GM18867 (cell line): ENCODE data around the gene PALM.

Source experiments
- ATAC-seq: cut with Tn5 transposase; IDR thresholded peaks from one replicate; pipeline ENCODE4 v1.9.1; 2021; ENCODE audit warnings: mild to moderate bottlenecking, moderate library complexity; ENCODE audit not compliant: unreplicated experiment

PALM gene

DNA sequence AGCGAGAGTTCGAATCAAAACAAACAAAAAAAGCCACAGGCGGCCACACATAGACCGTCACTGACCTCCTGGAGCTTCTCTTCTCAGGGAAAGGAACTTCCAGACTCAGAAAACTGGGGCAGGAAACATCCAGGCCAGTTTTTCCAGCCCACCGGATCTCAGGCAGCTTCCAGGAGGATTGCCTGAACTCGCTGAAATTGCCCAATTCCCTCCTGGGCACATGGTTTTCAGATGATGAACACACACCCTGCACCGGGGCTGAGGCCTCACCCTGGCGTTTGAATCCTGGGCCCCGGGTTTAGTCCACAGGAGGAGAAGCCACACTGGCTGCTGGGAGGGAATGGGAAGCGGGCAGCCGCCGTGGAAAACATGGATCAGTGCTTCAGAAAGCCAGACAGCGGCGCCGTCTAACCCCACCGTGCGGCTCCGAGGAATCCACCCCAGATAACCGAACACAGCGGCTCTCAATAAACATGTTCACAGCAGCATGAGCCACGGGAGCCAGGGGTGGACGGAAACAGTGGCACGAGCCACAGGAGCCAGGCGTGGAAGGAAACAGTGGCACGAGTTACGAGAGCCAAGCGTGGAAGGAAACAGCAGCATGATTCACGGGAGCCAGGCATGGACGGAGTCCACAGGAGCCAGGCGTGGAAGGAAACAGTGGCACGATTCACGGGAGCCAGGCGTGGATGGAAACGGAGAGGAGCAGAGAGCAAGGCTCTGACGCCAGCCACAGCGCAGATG lies 70.3 kb downstream of the PALM start:
- ATAC-seq: no peak

DNA sequence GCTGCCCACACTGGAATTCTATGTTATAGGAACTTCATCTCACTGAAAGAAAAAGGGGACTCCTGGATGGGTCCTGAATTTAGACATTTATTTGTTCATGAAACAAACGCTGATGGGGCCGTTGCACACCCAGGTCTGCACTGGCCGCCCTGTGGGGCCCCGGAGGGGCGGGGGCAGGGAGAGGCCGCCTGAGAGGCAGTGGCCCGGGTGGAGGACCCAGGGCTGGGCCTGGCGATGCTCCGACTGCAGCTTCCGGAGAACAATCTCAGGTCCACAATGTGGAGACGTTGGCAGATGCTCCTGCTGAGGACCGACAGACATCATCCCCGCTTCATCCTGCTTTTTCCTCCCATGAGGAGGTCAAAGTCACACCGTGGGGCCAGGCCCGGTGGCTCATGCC lies 72.2 kb downstream of the PALM start:
- no peak for ATAC-seq

DNA sequence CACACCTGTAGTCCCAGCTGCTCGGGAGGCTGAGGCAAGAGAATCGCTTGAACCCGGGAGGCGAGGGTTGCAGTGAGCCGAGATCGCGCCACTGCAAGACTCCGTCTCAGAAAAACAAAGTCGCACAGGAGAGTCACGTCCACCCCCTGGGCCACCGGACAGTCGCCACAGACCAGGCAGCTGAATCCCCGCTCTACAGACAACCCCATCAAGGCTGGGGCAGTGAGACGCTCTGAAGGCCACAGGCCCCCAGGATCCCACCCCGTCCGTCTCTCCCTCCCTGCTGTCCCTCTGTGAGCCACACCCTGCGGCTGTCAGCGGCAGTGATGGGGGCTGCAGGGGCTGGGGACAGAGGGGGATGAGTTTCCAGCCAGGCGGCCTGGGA lies 73.1 kb downstream of the PALM start:
- ATAC-seq: no peak

DNA sequence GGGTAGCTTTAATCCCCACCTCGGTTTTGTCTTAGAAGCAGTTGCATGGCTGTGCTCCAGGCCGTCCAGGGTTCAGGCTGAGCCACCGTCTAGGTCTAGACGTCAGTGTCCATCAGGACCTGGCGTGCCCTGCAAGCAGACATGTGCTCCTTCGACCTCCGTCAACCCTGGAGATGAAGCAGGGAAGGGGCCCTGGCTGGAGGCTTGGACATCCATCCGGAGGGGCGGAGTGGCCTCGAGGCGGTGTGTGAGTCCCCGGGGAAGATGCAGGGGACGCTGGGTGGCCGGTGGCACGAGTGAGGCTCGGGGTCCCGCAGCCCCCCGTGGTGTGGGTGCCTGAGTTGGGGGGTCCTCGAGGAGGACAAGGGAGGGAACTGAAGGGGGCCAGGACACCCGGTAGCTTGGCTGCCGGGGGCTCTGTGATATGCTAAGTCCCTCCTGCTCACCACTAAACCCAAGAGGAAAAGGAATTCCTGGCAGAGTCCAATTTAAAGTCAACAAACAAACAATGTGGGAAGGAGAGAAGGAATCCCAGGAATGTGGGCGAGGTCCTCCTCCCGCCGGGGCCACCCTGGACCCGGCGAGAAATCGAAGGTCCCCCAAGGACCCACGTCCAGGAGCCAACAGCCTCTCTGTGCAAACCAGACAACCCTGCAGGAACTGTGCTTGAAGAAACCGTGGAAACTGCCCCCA lies 73.6 kb downstream of the PALM start:
- ATAC-seq: no peak

DNA sequence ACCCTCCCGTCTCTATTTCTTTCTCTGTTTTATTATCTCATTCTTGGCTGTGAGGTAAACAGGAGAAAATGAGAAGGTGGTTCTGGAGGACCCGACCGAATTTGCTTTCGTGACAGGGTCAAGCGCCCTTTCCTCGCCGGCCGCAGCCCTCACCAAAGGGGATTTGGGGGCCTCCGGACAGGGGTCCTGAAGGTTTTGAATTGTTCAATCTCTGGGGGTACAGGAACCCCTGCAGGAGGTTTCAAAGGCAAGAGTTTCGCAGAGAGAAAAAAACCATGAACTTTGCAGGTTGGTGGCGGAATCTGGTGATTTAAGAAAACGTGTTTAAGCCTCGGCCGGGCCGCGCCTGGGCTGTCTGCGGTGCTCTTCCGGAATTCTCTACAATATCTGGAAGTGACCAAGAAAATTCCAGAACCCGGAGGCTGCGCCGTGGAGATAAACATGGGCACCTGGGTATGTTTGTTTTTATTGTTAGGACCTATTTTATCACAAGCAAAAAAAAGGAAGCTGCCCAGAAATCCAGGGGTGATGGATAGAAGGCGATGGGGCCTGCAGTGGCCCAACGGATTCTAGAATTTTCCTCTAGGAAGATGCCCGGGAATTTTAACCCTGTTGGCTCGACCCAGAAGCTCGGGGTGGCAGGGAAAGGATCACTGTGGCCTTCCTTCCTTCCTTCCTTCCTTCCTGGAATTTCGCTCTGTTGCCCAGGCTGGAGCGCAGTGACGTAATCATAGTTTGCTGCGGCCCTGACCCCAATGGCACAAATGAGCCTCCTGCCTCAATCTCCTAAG lies 74.3 kb downstream of the PALM start:
- no peak for ATAC-seq

DNA sequence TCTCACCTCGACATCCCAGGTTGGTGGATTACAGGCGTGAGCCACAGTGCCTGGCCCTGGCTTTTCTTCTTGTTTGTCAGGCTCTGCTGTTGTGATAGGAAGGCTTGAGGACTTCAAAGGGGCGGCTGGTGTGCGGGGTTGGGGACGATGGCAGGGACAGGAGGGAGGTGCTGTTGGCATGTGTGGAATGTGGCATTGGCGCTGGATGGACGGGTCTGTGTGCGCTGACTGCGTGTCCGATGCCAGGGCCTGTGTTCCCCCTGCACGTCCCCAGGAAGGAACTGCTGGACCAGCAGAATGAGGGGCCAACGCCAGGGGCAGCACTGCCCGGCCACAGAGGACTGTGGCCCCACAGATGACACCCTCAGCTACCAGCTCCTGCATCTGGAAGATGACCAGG lies 75.8 kb downstream of the PALM start:
- ATAC-seq: no peak

DNA sequence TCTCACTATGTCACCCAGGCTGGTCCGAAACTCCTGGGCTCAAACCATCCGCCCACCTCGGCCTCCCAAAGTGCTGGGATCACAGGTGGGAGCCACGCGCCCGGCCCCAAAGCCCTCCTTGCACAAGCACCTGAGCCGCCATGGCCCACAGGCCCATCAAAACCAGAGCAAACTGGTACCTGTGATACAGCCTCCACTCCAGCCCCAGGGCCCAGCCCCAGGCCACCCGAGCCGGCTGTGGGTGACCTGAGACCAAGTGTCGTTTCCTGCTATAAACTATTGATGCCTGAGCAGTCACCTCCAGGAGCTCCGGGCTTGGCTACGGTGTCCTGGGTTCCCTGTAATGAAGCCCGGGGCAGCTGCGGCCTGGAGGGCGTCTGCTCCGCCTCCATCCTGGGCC lies 78.8 kb downstream of the PALM start:
- no peak for ATAC-seq

DNA sequence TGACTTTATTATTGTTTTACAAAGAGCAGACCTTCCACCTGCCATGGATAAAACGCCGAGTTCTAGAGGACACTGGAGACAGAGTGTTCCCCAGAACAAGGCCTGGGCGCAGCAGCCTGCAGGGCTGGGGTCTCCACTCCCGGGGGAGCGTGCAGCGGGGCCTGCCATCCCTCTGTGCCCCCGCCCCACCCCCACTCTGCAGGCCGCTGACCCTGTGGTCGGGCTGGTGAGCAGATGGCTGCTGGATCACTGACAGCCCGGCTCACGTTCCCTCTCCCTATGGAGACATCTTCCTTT lies 79.9 kb downstream of the PALM start:
- no peak for ATAC-seq

DNA sequence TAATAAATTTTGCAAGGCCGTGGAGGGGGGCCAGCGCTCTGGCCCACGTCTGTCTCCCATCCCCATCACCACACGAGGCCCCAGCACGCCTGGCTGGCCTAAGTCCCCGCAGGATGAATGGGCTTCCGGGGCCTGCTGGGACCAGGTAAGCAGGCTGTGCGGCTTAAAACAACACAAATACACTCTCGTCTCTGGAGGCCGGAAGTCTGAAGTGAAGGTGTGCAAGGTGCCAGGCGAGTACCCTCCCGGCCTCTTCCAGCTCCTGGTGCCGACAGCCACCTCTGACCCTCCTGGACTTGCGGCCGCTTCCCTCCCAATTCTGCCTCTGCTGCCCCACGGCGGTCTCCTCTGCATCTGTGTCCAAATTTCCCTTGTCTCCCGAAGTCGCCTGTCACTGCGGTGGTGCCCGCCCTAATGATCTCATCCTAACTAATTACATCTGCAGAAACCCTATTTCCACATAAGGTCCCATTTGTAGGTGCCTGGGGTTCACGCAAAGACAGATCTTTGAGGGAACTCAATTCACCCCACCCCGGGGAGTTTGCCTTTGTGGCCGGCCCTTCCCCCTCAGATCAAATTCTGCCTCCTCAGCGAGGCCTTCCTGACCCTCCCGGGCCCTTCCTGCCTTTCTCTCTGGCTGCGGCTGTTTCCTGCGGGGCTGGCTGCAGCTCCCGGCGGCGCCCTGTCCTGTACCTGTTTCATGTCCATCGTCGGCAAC lies 80.4 kb downstream of the PALM start:
- no peak for ATAC-seq

DNA sequence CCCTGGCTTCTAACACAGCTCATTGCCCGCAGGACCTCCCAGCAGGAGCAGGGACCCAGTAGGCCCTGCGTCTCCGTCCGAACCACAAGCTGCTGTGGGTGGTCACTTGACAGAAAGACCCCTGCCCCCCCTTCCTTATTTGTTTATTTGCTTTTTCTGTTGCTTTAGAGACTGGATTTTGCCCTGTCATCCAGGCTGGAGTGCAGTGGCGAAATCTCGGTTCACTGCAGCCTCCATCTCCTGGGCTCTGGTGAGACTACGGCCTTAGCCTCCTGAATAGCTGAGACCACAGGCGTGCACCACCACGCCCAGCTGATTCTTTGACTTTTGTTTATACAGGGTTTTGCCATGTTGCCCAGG lies 80.9 kb downstream of the PALM start:
- no peak for ATAC-seq

DNA sequence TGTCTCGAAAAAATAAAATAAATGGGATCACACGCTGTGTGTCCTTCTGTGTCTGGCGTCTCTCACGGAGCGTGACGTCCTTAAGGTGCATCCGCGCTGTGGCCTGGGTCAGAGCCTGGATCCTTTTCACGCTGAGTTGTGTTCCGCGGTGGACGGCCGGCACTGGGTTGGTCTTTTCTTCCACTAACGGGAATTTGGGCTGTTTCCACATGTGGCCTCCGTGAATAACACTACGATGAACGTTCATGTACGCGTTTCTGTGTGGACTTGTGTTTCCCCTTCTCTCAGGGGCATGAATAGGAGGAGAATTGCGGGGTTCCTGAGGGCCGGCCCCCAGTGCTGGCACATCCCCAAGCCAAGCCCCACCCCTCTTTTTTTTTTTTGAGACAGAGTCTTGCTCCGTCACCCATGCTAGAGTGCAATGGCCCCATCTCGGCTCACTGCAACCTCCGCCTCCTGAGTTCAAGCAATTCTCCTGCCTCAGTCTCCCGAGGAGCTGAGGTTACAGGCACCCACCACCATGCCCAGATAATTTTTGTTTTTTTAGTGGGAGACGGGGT lies 82.4 kb downstream of the PALM start:
- no peak for ATAC-seq

DNA sequence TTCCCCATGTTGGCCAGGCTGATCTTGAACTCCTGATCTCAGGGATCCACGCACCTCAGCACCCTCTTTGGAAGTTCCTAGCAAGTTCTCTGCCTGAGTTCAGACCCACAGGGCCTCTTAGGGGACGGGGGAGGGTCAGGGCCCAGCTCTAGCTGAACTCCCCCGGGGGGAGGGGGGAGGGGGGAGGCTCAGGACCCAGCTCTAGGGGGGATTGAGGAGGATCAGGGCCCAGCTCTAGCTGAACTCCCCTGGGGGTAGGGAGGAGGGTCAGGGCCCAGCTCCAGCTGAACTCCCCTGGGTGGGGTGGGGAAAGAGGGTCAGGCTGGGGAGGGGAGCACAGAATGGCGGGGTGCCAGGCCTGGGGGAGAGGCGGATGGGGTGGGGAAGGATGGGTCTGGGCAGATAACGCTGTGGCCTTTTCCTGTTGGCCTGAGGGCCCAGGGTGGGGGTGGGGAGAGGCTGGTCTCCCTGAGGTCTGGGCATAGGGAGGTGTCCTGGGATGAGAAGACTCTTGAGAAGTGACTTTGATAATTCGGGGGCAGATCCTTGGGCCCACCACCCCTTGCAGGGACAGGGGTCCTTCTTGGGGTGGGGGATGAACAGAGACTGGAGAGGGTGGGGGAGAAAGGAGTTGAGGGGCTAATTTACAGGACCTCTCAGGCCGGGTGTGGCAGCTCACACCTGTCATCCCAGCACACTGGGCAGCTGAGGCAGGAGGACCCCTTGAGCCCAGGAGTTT lies 83.0 kb downstream of the PALM start:
- ATAC-seq: no peak

DNA sequence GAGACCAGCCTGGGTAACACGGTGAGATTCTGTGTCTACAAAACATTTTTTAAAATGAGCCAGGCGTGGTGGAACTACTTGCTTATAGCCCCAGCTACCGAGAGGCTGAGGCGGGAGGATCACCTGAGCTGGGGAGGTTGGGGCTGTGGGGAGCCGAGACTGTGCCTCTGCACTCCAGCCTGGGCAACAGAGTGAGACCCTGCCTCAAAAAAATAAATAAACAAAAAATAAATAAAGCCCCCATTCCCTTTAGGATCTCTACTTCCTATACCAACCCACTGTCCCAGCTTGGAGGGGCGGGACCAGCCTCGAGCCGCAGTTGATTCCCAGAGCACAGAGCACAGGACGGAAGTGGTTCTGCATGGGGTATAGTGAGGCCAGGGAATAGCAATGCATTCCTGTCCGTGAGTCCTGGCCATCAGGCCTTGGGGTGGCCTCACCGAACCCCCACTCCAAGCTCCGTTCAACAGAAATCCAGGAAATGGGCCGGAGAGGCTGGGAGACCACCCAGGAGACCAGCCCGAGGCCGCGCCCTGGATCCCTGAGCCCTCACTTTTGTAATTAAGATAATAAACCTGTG lies 83.7 kb downstream of the PALM start:
- ATAC-seq: no peak

DNA sequence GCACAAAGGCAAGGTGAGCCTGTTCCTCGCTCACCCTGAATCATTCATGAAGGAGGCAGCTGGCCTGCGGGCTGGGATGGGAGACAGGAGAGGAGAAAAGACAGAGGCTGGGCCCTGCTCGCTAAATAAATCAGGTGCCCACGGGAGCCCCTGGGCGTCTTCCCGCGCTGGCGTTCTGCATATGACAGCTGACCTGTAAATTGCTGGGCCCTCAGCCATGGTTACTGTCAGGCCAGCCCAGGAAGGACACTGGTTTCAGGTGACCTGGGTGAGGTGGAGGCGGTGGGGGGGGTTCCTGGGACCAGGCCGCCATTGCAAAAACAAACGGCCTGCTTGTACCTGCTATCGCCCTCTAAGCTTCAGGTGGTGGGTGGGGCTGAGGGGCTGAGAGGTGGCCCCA lies 85.1 kb downstream of the PALM start:
- ATAC-seq: no peak

DNA sequence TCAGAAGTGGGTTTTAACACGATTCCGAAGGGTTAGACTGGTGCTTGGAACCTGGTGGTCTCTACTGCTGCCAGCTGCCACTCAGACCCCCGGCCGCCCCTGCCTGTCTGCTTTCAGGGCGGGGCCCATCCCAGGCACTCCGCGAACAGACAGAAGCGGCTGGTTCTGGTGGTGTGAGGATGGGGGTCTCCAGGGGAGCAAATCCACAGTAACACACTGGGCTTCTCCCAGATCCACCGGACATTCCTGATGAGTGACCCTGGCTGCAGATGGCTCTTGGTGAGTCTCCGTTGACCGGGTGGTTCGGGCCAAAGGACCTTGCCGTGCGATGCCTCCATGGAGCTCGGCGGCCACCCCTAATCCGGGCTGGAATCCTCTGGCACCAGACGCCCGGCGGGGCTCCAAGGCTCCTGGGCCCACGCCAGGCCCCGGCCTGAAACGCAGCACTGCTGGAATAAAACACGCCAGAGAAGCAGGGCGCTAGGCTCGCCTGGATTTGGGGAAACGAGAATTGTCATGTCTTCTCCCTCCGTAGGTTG lies 86.4 kb downstream of the PALM start:
- no peak for ATAC-seq

DNA sequence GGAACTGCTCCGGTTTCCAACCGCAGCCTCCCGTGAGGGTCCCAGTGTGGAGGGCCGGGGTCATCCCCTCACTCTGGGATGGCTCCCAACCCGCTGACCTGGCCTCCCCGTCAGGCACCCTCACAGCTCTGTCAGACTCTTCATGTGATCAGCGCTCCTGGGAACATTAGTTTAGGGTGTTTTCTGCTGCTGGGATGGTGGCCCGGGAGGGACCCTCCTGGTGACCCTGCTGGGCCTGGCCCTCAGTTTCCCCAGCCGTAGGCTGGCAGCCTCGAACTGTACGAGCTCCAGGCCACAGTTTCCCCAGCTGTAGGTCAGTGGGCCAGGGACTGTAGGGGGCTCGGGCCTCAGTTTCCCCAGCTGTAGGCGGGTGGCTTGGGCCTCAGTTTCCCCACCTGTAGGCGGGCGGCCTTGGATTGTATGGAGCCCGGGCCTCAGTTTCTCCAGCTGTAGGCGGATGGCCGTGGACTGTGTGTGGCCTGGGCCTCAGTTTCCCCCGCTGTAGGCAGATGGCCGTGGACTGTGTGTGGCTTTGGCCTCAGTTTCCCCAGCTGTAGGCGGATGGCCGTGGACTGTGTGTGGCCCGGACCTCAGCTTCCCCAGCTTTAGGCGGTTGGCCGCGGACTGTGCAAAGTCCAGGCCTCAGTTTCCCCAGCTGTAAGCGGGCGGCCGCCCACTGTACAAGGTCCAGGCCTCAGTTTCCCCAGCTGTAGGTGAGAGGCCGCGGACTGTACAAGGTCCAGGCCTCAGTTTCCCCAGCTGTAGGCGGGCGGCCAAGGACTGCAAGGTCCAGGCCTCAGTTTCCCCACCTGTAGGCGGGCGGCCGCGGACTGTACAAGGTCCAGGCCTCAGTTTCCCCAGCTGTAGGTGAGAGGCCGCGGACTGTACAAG lies 87.2 kb downstream of the PALM start:
- no peak for ATAC-seq

DNA sequence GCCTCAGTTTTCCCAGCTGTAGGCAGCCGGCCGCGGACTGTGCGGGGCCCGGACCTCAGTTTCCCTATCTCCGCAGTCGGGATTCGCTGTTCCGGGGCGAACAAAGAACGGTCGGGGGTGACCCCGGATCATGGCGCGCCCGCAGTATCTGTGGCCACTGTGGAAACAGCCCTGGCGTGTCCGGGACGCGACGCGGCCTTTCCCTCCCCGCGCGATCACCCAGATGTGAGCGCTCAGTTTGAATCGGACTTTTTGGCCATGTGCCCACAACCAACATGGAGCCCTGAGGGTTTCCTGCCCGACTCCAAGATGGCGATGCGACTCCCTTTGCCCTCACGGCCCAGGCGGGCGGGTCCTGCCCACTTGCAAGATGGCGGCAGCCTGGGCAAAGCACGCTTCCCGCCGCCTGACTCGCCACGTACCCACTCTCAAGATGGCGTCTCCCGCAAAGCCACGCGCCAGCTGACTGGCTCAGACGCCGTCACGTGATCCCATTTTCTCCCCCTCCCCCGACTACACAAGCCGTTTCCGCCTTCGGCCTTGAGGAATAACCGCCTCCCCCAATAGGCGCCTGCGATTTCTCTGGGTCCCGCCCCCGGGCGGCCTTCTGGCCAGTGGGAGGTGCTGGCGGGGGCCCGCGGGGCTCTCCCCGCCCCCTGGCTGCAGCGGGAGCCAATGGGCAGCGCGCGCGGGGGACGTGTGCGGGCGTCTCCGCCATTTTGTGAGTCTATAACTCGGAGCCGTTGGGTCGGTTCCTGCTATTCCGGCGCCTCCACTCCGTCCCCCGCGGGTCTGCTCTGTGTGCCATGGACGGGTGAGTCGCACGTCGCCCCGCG lies 88.2 kb downstream of the PALM start, which contains the start of gene PTBP1:
Gene PTBP1, plus strand, starts transcription at position 761 of the 836 bp plus-strand sequence. Its CDS starts 46 bp downstream, at position 807.
- peak; percentile 77 for ATAC-seq
